ENCODE results near the gene HDAC1. TPM values are rescaled to one million over a fixed set of nuclear protein-coding genes. Genes with fewer than 3 reads are reported as not detected.

Gene HDAC1
- total RNA-seq, 1 experiment from 2014 or later: 186 TPM

DNA sequence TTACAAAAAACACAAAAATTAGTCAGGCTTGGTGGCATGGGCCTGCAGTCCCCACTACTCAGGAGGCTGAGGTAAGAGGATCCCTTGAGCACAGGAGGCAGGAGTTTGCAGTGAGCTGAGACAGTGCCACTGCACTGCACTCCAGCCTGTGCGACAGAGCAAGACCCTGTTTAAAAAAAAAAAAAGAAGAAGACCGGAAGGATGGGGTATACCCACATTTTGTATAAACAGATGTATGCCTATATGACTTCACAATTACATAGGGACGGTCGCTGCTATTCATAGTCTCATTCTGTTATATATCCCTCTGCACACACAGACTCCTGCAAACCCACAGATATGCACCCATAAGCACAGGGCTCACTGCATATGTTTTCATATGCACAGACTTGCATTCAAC lies 28.1 kb upstream of the HDAC1 start:
- no peak overlapping the region for H3K4me3 Mint-ChIP-seq (ENCODE audit: low read depth, unreplicated experiment)
- no peak for DNase-seq
- no TSS peak for BruUV-seq (replicated peaks)
- CTCF ChIA-PET: no interaction called here
- no peaks in the 10 kb centered on the region for H3K9me3 Mint-ChIP-seq (ENCODE audit: low read depth, unreplicated experiment)
- TF ChIP-seq, protein P1, sequence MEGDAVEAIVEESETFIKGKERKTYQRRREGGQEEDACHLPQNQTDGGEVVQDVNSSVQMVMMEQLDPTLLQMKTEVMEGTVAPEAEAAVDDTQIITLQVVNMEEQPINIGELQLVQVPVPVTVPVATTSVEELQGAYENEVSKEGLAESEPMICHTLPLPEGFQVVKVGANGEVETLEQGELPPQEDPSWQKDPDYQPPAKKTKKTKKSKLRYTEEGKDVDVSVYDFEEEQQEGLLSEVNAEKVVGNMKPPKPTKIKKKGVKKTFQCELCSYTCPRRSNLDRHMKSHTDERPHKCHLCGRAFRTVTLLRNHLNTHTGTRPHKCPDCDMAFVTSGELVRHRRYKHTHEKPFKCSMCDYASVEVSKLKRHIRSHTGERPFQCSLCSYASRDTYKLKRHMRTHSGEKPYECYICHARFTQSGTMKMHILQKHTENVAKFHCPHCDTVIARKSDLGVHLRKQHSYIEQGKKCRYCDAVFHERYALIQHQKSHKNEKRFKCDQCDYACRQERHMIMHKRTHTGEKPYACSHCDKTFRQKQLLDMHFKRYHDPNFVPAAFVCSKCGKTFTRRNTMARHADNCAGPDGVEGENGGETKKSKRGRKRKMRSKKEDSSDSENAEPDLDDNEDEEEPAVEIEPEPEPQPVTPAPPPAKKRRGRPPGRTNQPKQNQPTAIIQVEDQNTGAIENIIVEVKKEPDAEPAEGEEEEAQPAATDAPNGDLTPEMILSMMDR (IDR thresholded peaks at IDR 0.05; ENCODE audit: unreplicated experiment): no peak
- H3K4me1 Mint-ChIP-seq (ENCODE audit: low read depth, unreplicated experiment): peaks cover 17% of the 10 kb centered on the region
- no peaks in the 10 kb centered on the region for H3K27me3 Mint-ChIP-seq (ENCODE audit: unreplicated experiment)
- H3K27ac Mint-ChIP-seq (ENCODE audit: unreplicated experiment): no peak overlapping the region
- intact Hi-C loops (cut with micrococcal nuclease; ENCODE audit: unreplicated experiment): loop anchor here (1.0 kb wide), 1 partner anchor 48 kb away; no protein-coding TSS in a partner anchor
- no peaks in the 10 kb centered on the region for H3K36me3 Mint-ChIP-seq (ENCODE audit: insufficient read depth, unreplicated experiment)

GRCh38 chr1:32265846-32266245 lies 26.0 kb upstream of the HDAC1 start:
- Mint-ChIP-seq H3K36me3 (ENCODE audit: insufficient read depth, unreplicated experiment) (no peaks in the 10 kb centered on the region), H3K4me3 (ENCODE audit: low read depth, unreplicated experiment) (no peak overlapping the region), H3K4me1 (ENCODE audit: low read depth, unreplicated experiment) (peaks cover 17% of the 10 kb centered on the region), H3K27ac (ENCODE audit: unreplicated experiment) (no peak overlapping the region), H3K9me3 (ENCODE audit: low read depth, unreplicated experiment) (no peaks in the 10 kb centered on the region), H3K27me3 (ENCODE audit: unreplicated experiment) (no peaks in the 10 kb centered on the region)
- DNase-seq: no peak
- BruUV-seq (replicated peaks): no TSS peak
- intact Hi-C loops (cut with micrococcal nuclease; ENCODE audit: unreplicated experiment): no loop called here
- TF ChIP-seq, protein P1 (IDR thresholded peaks at IDR 0.05; ENCODE audit: unreplicated experiment): no peak
- CTCF ChIA-PET: interaction anchor here (0.6 kb wide), 1 partner anchor 38 kb away, joined by 3 read pairs; no protein-coding TSS in a partner anchor

DNA sequence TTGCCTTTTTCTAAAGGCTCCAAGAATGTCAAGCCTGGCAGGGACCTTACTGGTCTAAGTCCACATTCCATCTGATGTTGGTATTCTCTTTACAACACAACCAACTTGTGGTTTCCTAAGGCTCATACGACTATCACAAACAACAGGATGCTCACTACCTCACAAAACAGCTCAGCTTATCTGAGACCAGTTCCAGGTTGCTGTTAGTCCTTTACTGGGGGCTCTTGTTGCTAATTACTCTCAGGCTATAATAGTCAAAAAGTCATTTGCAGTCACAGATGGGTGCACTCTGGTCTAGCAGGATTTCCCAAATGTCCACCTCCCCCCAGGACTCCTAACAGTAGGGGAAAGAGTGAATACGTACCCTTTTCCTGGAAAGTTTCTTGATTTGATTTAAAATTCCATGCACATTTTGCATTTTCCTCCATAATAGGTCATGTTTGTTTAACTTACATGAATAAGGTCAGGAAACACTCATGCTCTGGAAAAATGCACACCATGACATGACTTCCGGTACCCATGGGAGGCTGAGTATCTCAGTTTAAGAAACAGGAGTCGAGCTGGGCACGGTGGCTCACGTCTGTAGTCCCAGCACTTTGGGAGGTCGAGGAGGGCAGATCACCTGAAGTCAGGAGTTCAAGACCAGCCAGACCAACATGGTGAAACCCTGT lies 24.8 kb upstream of the HDAC1 start:
- no peaks in the 10 kb centered on the region for H3K9me3 Mint-ChIP-seq (ENCODE audit: low read depth, unreplicated experiment)
- H3K4me1 Mint-ChIP-seq (ENCODE audit: low read depth, unreplicated experiment): peaks cover 17% of the 10 kb centered on the region
- CTCF ChIA-PET: no interaction called here
- no peak overlapping the region for H3K4me3 Mint-ChIP-seq (ENCODE audit: low read depth, unreplicated experiment)
- intact Hi-C loops (cut with micrococcal nuclease; ENCODE audit: unreplicated experiment): no loop called here
- H3K36me3 Mint-ChIP-seq (ENCODE audit: insufficient read depth, unreplicated experiment): no peaks in the 10 kb centered on the region
- TF ChIP-seq, protein P1 (IDR thresholded peaks at IDR 0.05; ENCODE audit: unreplicated experiment): no peak
- peaks cover 5% of the 10 kb centered on the region for H3K27me3 Mint-ChIP-seq (ENCODE audit: unreplicated experiment)
- no peak for DNase-seq
- BruUV-seq (replicated peaks): no TSS peak
- H3K27ac Mint-ChIP-seq (ENCODE audit: unreplicated experiment): peak overlapping the region; percentile 2

DNA sequence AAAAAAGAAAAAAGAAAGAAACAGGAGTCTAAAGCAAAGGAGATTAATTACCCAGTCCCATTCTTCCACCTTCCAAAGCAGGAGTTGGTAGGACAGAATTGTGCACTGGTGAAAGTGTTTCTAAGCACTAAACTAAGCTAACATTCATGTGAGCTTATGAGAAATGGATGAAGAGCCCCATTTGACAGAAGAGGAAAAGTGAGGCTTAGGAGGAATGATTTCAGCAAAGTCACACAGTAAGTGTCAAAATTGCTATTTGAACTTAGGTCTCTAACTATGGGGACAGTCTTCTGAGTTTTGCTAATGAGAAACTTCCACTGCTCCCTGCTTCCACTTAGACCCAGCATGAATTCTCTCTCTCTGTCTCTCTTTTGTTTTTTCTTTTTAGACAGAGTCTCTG lies 22.1 kb upstream of the HDAC1 start:
- intact Hi-C loops (cut with micrococcal nuclease; ENCODE audit: unreplicated experiment): no loop called here
- DNase-seq: no peak
- CTCF ChIA-PET: interaction anchor here (0.6 to 1.7 kb wide), 2 partner anchors 10 to 14 kb away, joined by 3 to 8 read pairs; no protein-coding TSS in a partner anchor
- H3K4me3 Mint-ChIP-seq (ENCODE audit: low read depth, unreplicated experiment): no peak overlapping the region
- BruUV-seq (replicated peaks): no TSS peak
- H3K27ac Mint-ChIP-seq (ENCODE audit: unreplicated experiment): no peak overlapping the region
- H3K4me1 Mint-ChIP-seq (ENCODE audit: low read depth, unreplicated experiment): peaks cover 37% of the 10 kb centered on the region
- peaks cover 23% of the 10 kb centered on the region for H3K27me3 Mint-ChIP-seq (ENCODE audit: unreplicated experiment)
- no peaks in the 10 kb centered on the region for H3K9me3 Mint-ChIP-seq (ENCODE audit: low read depth, unreplicated experiment)
- H3K36me3 Mint-ChIP-seq (ENCODE audit: insufficient read depth, unreplicated experiment): peaks cover 5% of the 10 kb centered on the region
- TF ChIP-seq, protein P1 (IDR thresholded peaks at IDR 0.05; ENCODE audit: unreplicated experiment): no peak
